SKM-1 treated with dmso at 0.1 percent for 144 hours (cell line): ENCODE data around the gene ANKRD11.
"Not testable (repeated sequence)": the region's sequence is repeated elsewhere in the genome, so short reads cannot be mapped to it uniquely, and the experiment has no call there.

Experiments
- DNase-seq: peaks from one replicate; lab custom pipeline; 2025; ENCODE audit not compliant: unreplicated experiment; lab: John Stamatoyannopoulos, UW

The ANKRD11 gene

GRCh38 chr16:89482150-89482816 is 8.1 kb downstream of the ANKRD11 start:
- DNase-seq, result no peak

GRCh38 chr16:89481356-89481955 is 8.9 kb downstream of the ANKRD11 start:
- no peak for DNase-seq

GRCh38 chr16:89478576-89479221 is 11.7 kb downstream of the ANKRD11 start:
- no peak for DNase-seq

GRCh38 chr16:89476811-89477261 is 13.5 kb downstream of the ANKRD11 start:
- DNase-seq, result no peak

- DNase-seq, result no peak
These were observed 14.0 kb downstream of the ANKRD11 start for GRCh38 chr16:89476379-89476778.

GRCh38 chr16:89475144-89475543 is 15.2 kb downstream of the ANKRD11 start:
- no peak for DNase-seq

GRCh38 chr16:89473791-89474414 is 16.5 kb downstream of the ANKRD11 start:
- DNase-seq, result peak; percentile 47

- DNase-seq, result no peak
These were observed 17.1 kb downstream of the ANKRD11 start for GRCh38 chr16:89473136-89473712.

- no peak for DNase-seq
These were observed 17.7 kb downstream of the ANKRD11 start for GRCh38 chr16:89472711-89473075.

- DNase-seq, result no peak
These were observed 23.0 kb downstream of the ANKRD11 start for GRCh38 chr16:89467382-89467781.

- DNase-seq, result no peak
These were observed 23.4 kb downstream of the ANKRD11 start for GRCh38 chr16:89466920-89467319.

- not testable (repeated sequence) for DNase-seq
These were observed 27.0 kb downstream of the ANKRD11 start for GRCh38 chr16:89463312-89463711.

- DNase-seq, result not testable (repeated sequence)
These were observed 27.7 kb downstream of the ANKRD11 start for GRCh38 chr16:89462639-89463038.

GRCh38 chr16:89461890-89462289 is 28.5 kb downstream of the ANKRD11 start:
- DNase-seq, result not testable (repeated sequence)

- DNase-seq, result no peak
These were observed 29.8 kb downstream of the ANKRD11 start for GRCh38 chr16:89460556-89460955.

- no peak for DNase-seq
These were observed 31.4 kb downstream of the ANKRD11 start for GRCh38 chr16:89458967-89459366.

- no peak for DNase-seq
These were observed 31.8 kb downstream of the ANKRD11 start for GRCh38 chr16:89458551-89458950.

- DNase-seq, result no peak
These were observed 33.9 kb downstream of the ANKRD11 start for GRCh38 chr16:89456419-89456959.

GRCh38 chr16:89455692-89456091 is 34.7 kb downstream of the ANKRD11 start:
- DNase-seq, result no peak

GRCh38 chr16:89455178-89455577 is 35.2 kb downstream of the ANKRD11 start:
- no peak for DNase-seq
